PC-9 (cell line): ENCODE measurements around the gene DSN1.

Source experiments
- EZH2 ChIP-seq: fragments of 200-600 bp; sonication (generic); IDR thresholded peaks from 2 replicates; pipeline ENCODE4 v1.8.0; 2017; ENCODE audit warnings: antibody characterized with exemption, low read depth
- TF ChIP-seq, protein P1 (sequence below): fragments of 200-600 bp; sonication (generic); conservative IDR thresholded peaks from 2 replicates; pipeline ENCODE4 v1.6.1; 2017; ENCODE audit warnings: mixed run types, antibody characterized with exemption, mild to moderate bottlenecking, moderate library complexity

DNA sequence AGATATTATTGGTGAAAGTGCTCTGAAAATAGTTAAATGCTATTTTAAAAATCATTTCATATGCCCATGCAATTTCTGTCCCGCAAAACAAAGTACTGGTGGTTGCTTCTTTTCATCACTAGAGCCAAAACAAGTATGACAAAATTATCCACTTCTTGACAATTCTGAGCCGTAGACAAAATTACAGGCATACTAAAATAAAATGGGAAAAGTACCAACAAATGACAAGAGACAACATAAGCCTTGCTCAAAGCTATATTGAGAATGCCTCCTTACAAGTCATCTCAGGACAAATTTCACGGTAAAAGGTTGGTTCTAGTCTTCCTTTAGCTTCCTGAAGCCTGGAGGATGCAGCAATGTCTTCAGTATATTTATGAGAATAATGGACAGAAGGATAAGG is 56.5 kb downstream of the DSN1 start:
- TF ChIP-seq, protein P1, sequence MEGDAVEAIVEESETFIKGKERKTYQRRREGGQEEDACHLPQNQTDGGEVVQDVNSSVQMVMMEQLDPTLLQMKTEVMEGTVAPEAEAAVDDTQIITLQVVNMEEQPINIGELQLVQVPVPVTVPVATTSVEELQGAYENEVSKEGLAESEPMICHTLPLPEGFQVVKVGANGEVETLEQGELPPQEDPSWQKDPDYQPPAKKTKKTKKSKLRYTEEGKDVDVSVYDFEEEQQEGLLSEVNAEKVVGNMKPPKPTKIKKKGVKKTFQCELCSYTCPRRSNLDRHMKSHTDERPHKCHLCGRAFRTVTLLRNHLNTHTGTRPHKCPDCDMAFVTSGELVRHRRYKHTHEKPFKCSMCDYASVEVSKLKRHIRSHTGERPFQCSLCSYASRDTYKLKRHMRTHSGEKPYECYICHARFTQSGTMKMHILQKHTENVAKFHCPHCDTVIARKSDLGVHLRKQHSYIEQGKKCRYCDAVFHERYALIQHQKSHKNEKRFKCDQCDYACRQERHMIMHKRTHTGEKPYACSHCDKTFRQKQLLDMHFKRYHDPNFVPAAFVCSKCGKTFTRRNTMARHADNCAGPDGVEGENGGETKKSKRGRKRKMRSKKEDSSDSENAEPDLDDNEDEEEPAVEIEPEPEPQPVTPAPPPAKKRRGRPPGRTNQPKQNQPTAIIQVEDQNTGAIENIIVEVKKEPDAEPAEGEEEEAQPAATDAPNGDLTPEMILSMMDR = no peak
- TF ChIP-seq EZH2 = no peak
